GM10847 (cell line): Measurements from ENCODE around the gene KRT83.

Experiments used
- POLR2A ChIP-seq: IDR thresholded peaks from 2 replicates; pipeline ENCODE4 v1.6.1; 2011; ENCODE audit not compliant: insufficient read length; ENCODE audit errors: extremely low read depth

KRT83 gene

DNA sequence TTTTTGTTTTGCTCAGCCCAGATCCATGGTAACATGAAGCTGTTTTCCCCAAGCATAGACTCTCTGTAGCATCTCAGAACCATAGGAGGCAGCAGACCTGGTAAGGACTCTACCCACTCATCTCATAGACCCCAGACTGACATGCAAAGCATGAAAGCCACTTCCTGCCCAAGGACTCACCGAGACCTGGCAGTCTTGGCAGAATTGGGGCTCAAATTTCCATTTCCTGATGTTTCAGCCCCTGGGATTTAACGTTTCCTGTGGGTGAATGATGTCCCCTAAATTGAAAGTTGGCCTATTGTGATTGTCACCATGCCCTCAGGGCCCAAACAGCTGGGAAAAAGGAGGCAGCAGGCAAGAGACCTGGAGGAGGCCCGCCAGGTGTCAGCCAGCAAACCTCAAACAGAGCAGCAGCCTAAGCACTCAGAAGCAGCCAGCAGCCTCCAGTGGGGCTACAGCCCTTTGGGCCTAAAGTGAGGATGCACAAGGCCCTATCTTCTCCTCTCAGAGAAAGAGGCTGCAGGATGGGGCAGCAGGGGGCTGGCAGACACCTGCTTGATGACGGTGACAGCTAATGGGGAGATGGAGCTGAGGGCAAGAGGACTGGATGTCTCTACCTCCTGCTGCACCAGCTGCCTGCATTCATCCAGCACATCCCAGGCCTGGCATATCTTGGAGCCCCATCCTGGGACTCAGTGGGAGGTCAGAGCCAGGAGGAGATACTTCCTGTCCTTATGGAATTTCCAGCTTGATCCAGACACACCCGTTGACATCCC, 37.6 kb upstream of the KRT83 start:
- TF ChIP-seq POLR2A = no peak

DNA sequence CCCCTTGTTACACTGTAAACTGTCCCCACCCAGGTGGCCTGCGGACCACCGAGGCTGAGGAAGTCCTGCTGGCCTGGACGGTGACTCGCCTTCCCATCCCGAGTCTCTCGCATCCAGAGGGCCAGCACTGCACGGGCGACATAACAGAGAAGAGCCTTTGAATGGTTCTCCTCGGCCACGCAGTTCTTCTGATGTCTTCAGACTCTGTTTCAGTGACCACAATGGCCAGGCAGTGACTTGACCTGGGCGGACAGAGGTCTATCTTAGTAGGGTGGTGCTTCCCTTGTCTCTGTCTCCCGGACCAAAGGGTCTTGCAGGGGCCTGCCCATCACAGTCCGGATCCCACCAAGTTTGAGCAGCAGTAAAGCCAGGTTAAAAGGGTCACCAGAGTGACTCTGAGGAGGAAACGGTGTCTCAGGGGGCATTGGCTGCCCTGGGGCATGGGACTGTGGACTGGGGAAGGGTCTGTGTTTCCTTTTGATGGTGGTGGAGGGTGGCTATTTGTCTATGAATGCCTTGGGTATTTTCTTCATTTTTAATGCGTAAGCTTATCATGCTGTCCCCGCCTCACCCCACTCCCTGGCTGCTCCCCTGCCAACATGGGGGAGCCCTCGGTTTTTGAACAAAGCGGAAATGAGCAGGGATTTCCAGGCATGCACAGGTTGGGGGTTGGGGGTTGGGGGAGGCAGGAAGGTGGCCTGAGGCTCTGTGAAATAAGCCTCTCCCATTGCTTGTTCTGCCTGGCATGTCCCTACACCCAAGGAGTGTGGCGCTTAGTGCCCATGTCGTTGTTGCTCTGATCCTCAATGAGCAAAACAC, 35.8 kb upstream of the KRT83 start:
- TF ChIP-seq POLR2A = no peak

- no peak for TF ChIP-seq POLR2A
Measured at GRCh38 chr12:52356031-52356761, 35.0 kb upstream of the KRT83 start.

DNA sequence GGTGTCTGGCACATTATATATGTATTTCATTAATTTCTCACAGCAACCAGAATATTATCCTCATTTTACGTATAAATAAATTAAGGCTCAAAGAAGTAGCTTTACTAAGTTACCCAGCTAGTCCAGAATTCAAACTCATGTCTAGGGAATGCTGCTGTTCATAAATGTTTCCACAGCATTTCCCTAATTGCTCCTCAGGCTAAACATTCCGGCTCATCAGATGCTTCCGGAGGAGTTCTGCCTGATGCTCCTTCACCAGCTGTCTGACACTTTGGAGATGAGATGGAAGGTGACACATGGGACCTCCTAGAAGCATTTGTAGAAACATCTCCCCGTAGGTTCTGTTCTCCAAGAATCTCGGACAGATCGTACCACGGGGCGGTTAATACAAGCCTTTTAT, 34.0 kb upstream of the KRT83 start:
- TF ChIP-seq POLR2A = no peak

DNA sequence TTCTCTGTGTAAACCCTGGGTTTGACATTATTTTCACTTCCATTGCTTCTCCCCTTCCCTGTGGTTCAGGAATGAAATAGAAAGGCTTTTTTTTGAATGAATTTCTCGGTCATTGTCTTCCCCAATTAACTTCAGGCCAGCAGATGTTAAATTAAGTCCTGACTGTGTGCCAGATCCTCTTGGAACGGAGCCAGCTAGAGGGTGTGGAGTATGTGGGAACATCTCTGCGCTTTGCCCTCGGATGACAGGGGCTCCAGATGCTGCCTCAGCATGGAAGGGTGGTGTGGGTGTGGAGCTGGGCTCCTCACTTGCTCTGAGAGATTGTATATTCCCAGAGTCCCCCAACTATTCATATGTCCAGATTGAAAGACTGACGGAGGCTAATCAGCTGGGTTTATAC, 33.0 kb upstream of the KRT83 start:
- no peak for TF ChIP-seq POLR2A

GRCh38 chr12:52353766-52354165, 32.6 kb upstream of the KRT83 start:
- TF ChIP-seq POLR2A = no peak

DNA sequence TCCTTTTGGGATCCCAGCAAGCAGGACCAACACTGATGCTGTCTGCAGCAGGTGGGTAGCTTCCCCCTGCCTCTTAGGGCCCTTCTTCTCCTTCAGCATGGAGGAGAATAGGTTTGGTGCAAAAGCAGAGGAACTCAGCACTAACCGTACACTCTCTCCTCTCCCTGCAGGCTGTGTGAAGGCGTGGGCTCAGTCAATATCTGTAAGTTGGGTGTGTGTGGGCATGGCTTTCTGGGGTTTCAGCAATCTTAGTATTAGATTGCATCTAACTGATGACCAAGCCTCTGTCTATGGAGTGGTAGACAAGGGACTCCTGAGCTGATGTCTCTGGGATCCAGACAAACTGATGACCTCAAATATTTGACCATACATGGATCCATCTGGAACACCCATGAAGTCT, 31.8 kb upstream of the KRT83 start:
- no peak for TF ChIP-seq POLR2A

GRCh38 chr12:52351196-52352059, 30.2 kb upstream of the KRT83 start:
- no peak for TF ChIP-seq POLR2A

DNA sequence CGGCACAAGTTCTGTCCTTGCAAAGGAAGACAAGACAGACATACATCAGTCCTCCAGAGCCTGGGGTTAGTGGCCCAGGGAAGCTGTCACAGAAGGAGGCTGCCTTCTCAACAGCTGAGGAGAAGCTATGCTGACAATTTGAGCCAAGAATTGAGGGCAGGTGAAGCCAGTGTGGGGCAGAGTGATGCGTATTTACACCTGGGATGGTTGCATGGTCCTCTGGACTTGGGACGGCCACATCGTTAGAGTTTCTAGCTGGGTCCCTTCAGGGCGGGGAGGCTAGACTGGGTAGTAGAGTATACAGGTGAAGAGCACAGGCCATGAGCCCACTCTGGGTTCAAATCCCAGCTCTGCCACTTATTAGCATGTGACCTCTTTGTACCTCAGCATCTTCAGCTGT, 29.6 kb upstream of the KRT83 start:
- no peak for TF ChIP-seq POLR2A

DNA sequence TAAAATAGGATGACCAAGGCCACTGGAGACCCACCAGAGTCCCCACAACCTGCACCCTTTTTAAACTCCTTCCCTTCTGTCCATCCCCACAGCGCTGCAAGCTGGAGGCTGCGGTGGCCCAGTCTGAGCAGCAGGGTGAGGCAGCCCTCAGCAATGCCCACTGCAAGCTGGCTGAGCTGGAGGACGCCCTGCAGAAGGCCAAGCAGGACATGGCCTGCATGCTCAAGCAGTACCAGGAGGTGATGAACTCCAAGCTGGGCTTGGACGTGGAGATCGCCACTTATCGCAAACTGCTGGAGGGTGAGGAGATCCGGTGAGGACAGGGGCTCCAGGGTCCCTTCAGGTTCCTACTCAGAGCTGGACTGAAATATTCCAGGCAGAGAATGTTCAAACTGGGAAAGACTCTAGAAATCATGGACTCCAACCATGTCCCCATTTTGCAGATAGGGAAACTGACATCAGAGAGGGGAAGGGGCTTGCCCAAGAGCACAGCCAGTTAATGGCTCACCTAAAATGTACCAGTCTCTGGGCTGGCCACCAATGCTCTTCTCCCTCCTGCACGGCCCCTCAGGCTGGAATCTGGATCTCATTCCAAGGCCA, 28.9 kb upstream of the KRT83 start:
- TF ChIP-seq POLR2A = no peak

GRCh38 chr12:52349196-52349595, 28.0 kb upstream of the KRT83 start:
- no peak for TF ChIP-seq POLR2A

GRCh38 chr12:52347551-52348510, 26.6 kb upstream of the KRT83 start:
- TF ChIP-seq POLR2A = no peak

DNA sequence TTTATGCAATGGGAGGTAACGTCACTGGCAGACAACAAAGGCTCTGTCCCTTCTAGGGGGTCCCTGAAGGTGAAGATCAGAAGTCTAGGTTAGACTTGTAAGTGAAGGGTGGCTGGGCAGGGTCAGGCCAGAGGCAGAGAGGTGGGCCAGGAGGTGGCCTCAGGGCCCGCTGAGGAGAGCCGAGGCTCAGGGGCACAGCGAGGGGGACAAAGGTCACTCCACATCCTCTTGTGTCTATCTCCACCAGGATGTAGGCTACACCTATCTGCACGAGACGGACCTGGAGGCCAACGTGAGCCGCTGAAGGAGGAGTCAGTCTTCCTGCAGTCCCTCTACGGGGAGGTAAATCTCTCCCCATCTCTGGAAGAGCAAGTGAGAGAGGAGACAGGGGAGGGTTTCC, 25.8 kb upstream of the KRT83 start:
- TF ChIP-seq POLR2A = no peak

DNA sequence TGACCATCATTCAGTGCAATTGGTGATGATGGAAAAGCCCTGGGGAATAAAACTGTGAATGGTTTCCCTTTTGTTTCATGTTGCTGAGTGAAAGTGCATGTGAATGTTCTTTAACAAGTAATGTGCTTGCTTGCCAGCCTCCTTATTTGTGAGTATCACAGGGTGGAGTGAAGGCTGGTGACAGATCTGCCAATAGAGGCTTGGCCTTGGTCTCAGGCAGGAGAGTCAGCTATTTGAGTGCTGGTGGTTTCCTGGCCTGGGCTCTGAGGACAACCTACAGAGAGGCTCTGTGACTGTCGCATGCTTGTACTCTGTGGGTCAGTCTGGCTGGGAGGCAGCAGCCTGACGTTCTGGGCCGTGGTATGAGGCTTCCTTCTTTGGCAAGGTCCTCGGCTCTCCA, 25.4 kb upstream of the KRT83 start:
- no peak for TF ChIP-seq POLR2A

DNA sequence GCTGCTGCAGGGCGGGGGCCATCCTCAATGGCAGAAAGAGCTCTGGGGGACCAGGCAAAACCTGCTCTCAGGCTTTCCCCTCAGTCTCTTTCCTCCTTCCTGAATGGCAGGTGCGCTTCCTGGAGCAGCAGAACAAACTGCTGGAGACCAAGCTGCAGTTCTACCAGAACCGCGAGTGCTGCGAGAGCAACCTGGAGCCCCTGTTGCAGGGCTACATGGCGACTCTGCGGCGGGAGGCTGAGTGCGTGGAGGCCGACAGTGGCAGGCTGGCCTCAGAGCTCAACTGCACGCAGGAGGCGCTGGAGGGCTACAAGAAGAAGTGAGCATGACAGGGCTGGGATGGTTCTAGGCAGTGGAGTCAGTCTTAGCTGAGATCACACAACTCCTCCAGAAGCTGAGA, 22.9 kb upstream of the KRT83 start:
- no peak for TF ChIP-seq POLR2A
